Measurements from ENCODE around the gene HGFAC.

DNA sequence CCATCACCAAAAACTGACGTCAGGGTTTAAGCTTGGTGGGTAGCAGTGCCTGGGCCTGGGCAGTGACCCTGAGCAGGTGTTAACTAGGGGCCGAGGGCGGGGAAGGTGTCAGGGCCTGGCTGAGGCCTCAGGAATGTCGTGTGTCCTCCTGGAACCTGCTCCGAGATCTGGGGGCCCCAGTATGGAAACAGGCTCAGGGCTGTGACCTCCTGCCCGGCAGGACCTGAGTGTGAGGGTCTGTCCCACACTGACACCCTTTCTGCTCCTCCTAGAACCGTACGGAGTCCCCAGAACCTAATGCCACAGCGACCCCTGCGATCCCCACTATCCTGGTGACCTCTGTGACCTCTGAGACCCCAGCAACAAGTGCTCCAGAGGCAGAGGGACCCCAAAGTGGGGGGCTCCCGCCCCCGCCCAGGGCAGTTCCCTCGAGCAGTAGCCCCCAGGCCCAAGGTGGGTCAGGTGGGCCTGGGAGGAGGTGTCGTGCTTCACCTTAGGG is 741 bp downstream of the HGFAC start:
- TF ChIP-seq, protein P1, sequence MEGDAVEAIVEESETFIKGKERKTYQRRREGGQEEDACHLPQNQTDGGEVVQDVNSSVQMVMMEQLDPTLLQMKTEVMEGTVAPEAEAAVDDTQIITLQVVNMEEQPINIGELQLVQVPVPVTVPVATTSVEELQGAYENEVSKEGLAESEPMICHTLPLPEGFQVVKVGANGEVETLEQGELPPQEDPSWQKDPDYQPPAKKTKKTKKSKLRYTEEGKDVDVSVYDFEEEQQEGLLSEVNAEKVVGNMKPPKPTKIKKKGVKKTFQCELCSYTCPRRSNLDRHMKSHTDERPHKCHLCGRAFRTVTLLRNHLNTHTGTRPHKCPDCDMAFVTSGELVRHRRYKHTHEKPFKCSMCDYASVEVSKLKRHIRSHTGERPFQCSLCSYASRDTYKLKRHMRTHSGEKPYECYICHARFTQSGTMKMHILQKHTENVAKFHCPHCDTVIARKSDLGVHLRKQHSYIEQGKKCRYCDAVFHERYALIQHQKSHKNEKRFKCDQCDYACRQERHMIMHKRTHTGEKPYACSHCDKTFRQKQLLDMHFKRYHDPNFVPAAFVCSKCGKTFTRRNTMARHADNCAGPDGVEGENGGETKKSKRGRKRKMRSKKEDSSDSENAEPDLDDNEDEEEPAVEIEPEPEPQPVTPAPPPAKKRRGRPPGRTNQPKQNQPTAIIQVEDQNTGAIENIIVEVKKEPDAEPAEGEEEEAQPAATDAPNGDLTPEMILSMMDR (IDR thresholded peaks at IDR 0.05): no peak
- no peak for TF ChIP-seq POLR2A (IDR thresholded peaks at IDR 0.05)

All from esophagus squamous epithelium (tissue), 4 donors.